Measurements from ENCODE around the gene SLC6A11. TPM values are rescaled to one million over a fixed set of nuclear protein-coding genes. Genes with fewer than 3 reads are reported as not detected.

The SLC6A11 gene
- total and polyA plus RNA-seq, 2 donors (not counting 1 experiment from before 2014, with no cell fraction given): not detected

GRCh38 chr3:10774825-10775224 lies 41.2 kb upstream of the SLC6A11 start:
- CTCF ChIA-PET: no interaction called here
- Histone ChIP-seq H3K4me1 (ENCODE audit: control insufficient read depth in 2 of 2, insufficient read depth in 2 of 2, low read length in 2 of 2) (no peaks in the 10 kb centered on the region), H3K27me3 (replicated peaks in 1 of 4; ENCODE audit: control extremely low read depth in 1 of 4, control insufficient read depth in 3 of 4, insufficient read depth in 4 of 4, low read length in 3 of 4) (peaks cover 0 to 6% (median 2%) of the 10 kb centered on the region in 4 experiments), H3K4me2 (replicated peaks; ENCODE audit: low read depth, low read length, poor library complexity, severe bottlenecking) (no peak overlapping the region), H3K9me3 (ENCODE audit: control extremely low read depth in 1 of 3, control insufficient read depth in 2 of 3, insufficient read depth in 1 of 3, low read length in 2 of 3) (peaks cover 0 to 17% (median 0%) of the 10 kb centered on the region in 3 donors), H3K27ac (ENCODE audit: low read length in 2 of 2) (no peak overlapping the region), H3K9ac (ENCODE audit: low read length) (no peak overlapping the region), H3K36me3 (replicated peaks in 1 of 2; ENCODE audit: control extremely low read depth in 1 of 2, control insufficient read depth in 1 of 2, extremely low read depth in 1 of 2, insufficient read depth in 2 of 2, low read length in 1 of 2) (no peaks in the 10 kb centered on the region), H3K79me2 (ENCODE audit: control insufficient read depth, insufficient read depth, low read length) (no peaks in the 10 kb centered on the region), H3K4me3 (ENCODE audit: control extremely low read depth in 1 of 5, extremely low read depth in 1 of 5, insufficient read depth in 1 of 5, low read depth in 2 of 5, low read length in 4 of 5) (no peak overlapping the region), H4K20me1 (ENCODE audit: control insufficient read depth, insufficient read depth, low read length, poor library complexity, severe bottlenecking) (no peaks in the 10 kb centered on the region), H2AFZ (ENCODE audit: insufficient read depth, low read depth, low read length, poor library complexity, severe bottlenecking) (no peak overlapping the region)
- peaks cover 49% of the 10 kb centered on the region for H3K27me3 Mint-ChIP-seq
- H3K9me3 Mint-ChIP-seq (ENCODE audit: insufficient read depth): no peaks in the 10 kb centered on the region
- POLR2A ChIA-PET: no interaction called here
- WGBS (ENCODE audit: insufficient coverage): 87% methylated on average over 7 of the region's 8 CpGs
- DNase-seq (no peak), ATAC-seq (ENCODE audit: low read depth) (no peak)
- H3K4me3 Mint-ChIP-seq: no peak overlapping the region
- intact Hi-C loops (cut with micrococcal nuclease): no loop called here
- H3K4me1 Mint-ChIP-seq: no peaks in the 10 kb centered on the region
- no peak overlapping the region for H3K27ac Mint-ChIP-seq
- TF ChIP-seq EZH2 (IDR thresholded peaks at IDR 0.05; ENCODE audit: borderline replicate concordance, insufficient read depth, low read depth, low read length, poor library complexity, severe bottlenecking): no peak
- TF ChIP-seq CTCF (IDR thresholded peaks at IDR 0.05): no peak

- Histone ChIP-seq H3K4me2 (replicated peaks; ENCODE audit: low read depth, low read length, poor library complexity, severe bottlenecking) (no peak overlapping the region), H3K4me3 (ENCODE audit: control extremely low read depth in 1 of 5, extremely low read depth in 1 of 5, insufficient read depth in 1 of 5, low read depth in 2 of 5, low read length in 4 of 5) (no peak overlapping the region), H3K9ac (ENCODE audit: low read length) (no peak overlapping the region), H2AFZ (ENCODE audit: insufficient read depth, low read depth, low read length, poor library complexity, severe bottlenecking) (no peak overlapping the region), H3K9me3 (ENCODE audit: control extremely low read depth in 1 of 3, control insufficient read depth in 2 of 3, insufficient read depth in 1 of 3, low read length in 2 of 3) (peaks cover 0 to 17% (median 0%) of the 10 kb centered on the region in 3 donors), H3K27ac (ENCODE audit: low read length in 2 of 2) (no peak overlapping the region), H3K4me1 (ENCODE audit: control insufficient read depth in 2 of 2, insufficient read depth in 2 of 2, low read length in 2 of 2) (no peaks in the 10 kb centered on the region), H3K79me2 (ENCODE audit: control insufficient read depth, insufficient read depth, low read length) (no peaks in the 10 kb centered on the region), H3K36me3 (replicated peaks in 1 of 2; ENCODE audit: control extremely low read depth in 1 of 2, control insufficient read depth in 1 of 2, extremely low read depth in 1 of 2, insufficient read depth in 2 of 2, low read length in 1 of 2) (no peaks in the 10 kb centered on the region), H4K20me1 (ENCODE audit: control insufficient read depth, insufficient read depth, low read length, poor library complexity, severe bottlenecking) (no peaks in the 10 kb centered on the region), H3K27me3 (replicated peaks in 1 of 4; ENCODE audit: control extremely low read depth in 1 of 4, control insufficient read depth in 3 of 4, insufficient read depth in 4 of 4, low read length in 3 of 4) (peaks cover 0 to 6% (median 2%) of the 10 kb centered on the region in 4 experiments)
- WGBS (ENCODE audit: insufficient coverage): 76% methylated on average over 3 of the region's 8 CpGs
- Mint-ChIP-seq H3K4me3 (no peak overlapping the region), H3K4me1 (no peaks in the 10 kb centered on the region), H3K27ac (no peak overlapping the region), H3K27me3 (peaks cover 49% of the 10 kb centered on the region), H3K9me3 (ENCODE audit: insufficient read depth) (no peaks in the 10 kb centered on the region)
- no peak for DNase-seq
- intact Hi-C loops (cut with micrococcal nuclease): no loop called here
- ATAC-seq (ENCODE audit: low read depth): no peak
- ChIA-PET POLR2A (no interaction called here), CTCF (no interaction called here)
- TF ChIP-seq CTCF (IDR thresholded peaks at IDR 0.05) (no peak), EZH2 (IDR thresholded peaks at IDR 0.05; ENCODE audit: borderline replicate concordance, insufficient read depth, low read depth, low read length, poor library complexity, severe bottlenecking) (no peak)
These were observed 40.8 kb upstream of the SLC6A11 start for GRCh38 chr3:10775259-10775658.

Measured in B cell (primary cell).